Nephron progenitor cell (in vitro differentiated cells): ENCODE data around the gene SMCO4.

ENCODE experiments used
- DNase-seq: peaks from one replicate; pipeline ENCODE4 v3.0.0; 2021
- H3K27ac Mint-ChIP-seq: 2 replicates; pipeline ENCODE4 v1.8.0; 2021; ENCODE audit warnings: mild to moderate bottlenecking, moderate library complexity, mixed read lengths
- H3K27me3 Mint-ChIP-seq: 2 replicates; pipeline ENCODE4 v1.8.0; 2021; ENCODE audit warnings: mild to moderate bottlenecking, low read depth, mixed read lengths; ENCODE audit not compliant: poor library complexity
- H3K36me3 Mint-ChIP-seq: 2 replicates; pipeline ENCODE4 v1.8.0; 2021; ENCODE audit warnings: low read depth, mixed read lengths
- H3K4me1 Mint-ChIP-seq: 2 replicates; pipeline ENCODE4 v1.8.0; 2021; ENCODE audit warnings: mixed read lengths
- H3K4me3 Mint-ChIP-seq: 2 replicates; pipeline ENCODE4 v1.8.0; 2021; ENCODE audit warnings: mild to moderate bottlenecking, moderate library complexity, mixed read lengths
- H3K9me3 Mint-ChIP-seq: 2 replicates; pipeline ENCODE4 v1.8.0; 2021; ENCODE audit warnings: mild to moderate bottlenecking, moderate library complexity, mixed read lengths
- TF ChIP-seq, protein P1 (sequence below): fragments of 200-600 bp; sonication (generic); IDR thresholded peaks from 2 replicates; pipeline ENCODE4 v1.5.0; 2021; ENCODE audit warnings: antibody characterized with exemption

SMCO4 gene

GRCh38 chr11:93524858-93525257 lies 18.3 kb downstream of the SMCO4 start:
- no peak overlapping the region for H3K4me3 Mint-ChIP-seq
- no peak for DNase-seq
- H3K27me3 Mint-ChIP-seq, result no peaks in the 10 kb centered on the region
- H3K27ac Mint-ChIP-seq, result no peak overlapping the region
- H3K4me1 Mint-ChIP-seq, result peaks cover 50% of the 10 kb centered on the region
- TF ChIP-seq, protein P1, sequence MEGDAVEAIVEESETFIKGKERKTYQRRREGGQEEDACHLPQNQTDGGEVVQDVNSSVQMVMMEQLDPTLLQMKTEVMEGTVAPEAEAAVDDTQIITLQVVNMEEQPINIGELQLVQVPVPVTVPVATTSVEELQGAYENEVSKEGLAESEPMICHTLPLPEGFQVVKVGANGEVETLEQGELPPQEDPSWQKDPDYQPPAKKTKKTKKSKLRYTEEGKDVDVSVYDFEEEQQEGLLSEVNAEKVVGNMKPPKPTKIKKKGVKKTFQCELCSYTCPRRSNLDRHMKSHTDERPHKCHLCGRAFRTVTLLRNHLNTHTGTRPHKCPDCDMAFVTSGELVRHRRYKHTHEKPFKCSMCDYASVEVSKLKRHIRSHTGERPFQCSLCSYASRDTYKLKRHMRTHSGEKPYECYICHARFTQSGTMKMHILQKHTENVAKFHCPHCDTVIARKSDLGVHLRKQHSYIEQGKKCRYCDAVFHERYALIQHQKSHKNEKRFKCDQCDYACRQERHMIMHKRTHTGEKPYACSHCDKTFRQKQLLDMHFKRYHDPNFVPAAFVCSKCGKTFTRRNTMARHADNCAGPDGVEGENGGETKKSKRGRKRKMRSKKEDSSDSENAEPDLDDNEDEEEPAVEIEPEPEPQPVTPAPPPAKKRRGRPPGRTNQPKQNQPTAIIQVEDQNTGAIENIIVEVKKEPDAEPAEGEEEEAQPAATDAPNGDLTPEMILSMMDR, result no peak
- H3K9me3 Mint-ChIP-seq, result no peaks in the 10 kb centered on the region
- H3K36me3 Mint-ChIP-seq, result peaks cover 20% of the 10 kb centered on the region

DNA sequence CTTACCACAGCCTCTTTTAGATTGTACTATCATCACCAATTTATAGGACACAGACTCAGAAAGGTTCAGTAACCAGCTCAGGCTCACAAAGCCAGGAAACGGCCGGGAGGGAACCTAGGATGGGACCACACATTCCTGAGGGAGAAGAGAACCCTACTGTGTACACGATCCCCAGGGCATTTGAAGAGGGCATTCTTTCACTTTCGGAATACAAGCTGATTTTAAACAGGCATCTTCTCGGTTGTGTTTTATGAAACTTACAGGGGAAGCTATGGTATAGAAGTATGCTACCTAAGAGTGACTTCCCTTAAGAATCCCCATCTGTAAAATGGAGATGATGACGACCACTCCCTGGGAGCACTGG lies 19.0 kb downstream of the SMCO4 start:
- TF ChIP-seq, protein P1, result no peak
- no peak for DNase-seq
- H3K9me3 Mint-ChIP-seq, result no peaks in the 10 kb centered on the region
- H3K4me1 Mint-ChIP-seq, result peaks cover 43% of the 10 kb centered on the region
- H3K36me3 Mint-ChIP-seq, result peaks cover 20% of the 10 kb centered on the region
- peaks cover 1% of the 10 kb centered on the region for H3K27me3 Mint-ChIP-seq
- H3K4me3 Mint-ChIP-seq, result no peak overlapping the region
- H3K27ac Mint-ChIP-seq, result no peak overlapping the region

GRCh38 chr11:93520726-93521509 lies 22.3 kb downstream of the SMCO4 start:
- Mint-ChIP-seq H3K27me3 (peaks cover 2% of the 10 kb centered on the region), H3K4me1 (peaks cover 36% of the 10 kb centered on the region), H3K9me3 (no peaks in the 10 kb centered on the region), H3K36me3 (peaks cover 20% of the 10 kb centered on the region), H3K27ac (no peak overlapping the region), H3K4me3 (no peak overlapping the region)
- TF ChIP-seq, protein P1, result no peak
- DNase-seq, result no peak

DNA sequence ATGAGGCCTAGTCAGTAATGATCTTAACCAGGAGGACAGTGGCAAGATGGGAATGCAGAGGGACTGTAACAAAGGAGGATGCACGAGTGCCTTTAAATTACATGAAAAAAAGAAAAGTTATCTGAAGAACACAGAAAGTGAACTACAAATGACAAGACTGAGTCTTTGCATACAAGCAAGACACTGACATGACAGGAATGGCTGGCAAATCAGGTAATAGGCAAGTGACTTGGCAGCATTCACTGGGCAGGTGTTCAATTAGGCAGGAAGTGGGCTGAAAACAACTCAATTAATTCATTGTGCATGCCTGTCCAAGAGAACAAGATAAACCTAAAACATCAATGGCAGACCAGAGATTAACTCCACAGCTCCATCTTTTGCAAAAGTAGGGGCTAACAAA lies 24.0 kb downstream of the SMCO4 start:
- TF ChIP-seq, protein P1, result no peak
- peaks cover 2% of the 10 kb centered on the region for H3K27me3 Mint-ChIP-seq
- peaks cover 17% of the 10 kb centered on the region for H3K36me3 Mint-ChIP-seq
- peaks cover 32% of the 10 kb centered on the region for H3K4me1 Mint-ChIP-seq
- no peak for DNase-seq
- no peaks in the 10 kb centered on the region for H3K9me3 Mint-ChIP-seq
- H3K27ac Mint-ChIP-seq, result no peak overlapping the region
- no peak overlapping the region for H3K4me3 Mint-ChIP-seq

DNA sequence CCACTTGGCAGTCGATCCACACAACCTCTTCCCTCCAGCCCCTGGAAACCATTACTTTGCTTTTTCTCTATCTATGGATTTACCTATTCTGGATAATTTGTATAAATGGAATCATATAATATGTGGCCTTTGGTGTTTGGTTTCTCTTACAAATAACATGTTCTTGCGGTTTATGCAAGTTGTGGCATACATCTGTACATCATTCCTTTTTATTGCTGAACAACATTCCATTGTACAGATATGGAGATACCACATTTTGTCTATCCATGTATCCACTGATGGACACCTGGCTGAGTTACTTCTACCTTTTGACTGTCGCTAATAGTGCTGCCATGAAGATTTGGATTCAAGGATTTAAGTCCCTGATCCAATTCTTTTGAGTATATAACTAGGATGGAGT lies 25.1 kb downstream of the SMCO4 start:
- H3K27ac Mint-ChIP-seq, result no peak overlapping the region
- TF ChIP-seq, protein P1, result no peak
- peaks cover 26% of the 10 kb centered on the region for H3K4me1 Mint-ChIP-seq
- H3K36me3 Mint-ChIP-seq, result peaks cover 10% of the 10 kb centered on the region
- H3K27me3 Mint-ChIP-seq, result peaks cover 2% of the 10 kb centered on the region
- no peak overlapping the region for H3K4me3 Mint-ChIP-seq
- no peaks in the 10 kb centered on the region for H3K9me3 Mint-ChIP-seq
- DNase-seq, result no peak

GRCh38 chr11:93517611-93518010 lies 25.6 kb downstream of the SMCO4 start:
- Mint-ChIP-seq H3K9me3 (no peaks in the 10 kb centered on the region), H3K4me1 (peaks cover 26% of the 10 kb centered on the region), H3K27me3 (peaks cover 2% of the 10 kb centered on the region), H3K4me3 (no peak overlapping the region), H3K36me3 (peaks cover 6% of the 10 kb centered on the region), H3K27ac (no peak overlapping the region)
- DNase-seq, result no peak
- TF ChIP-seq, protein P1, result no peak
